ENCODE data around the gene GMEB2.
"Not testable (repeated sequence)": the region's sequence is repeated elsewhere in the genome, so short reads cannot be mapped to it uniquely, and the experiment has no call there.

The GMEB2 gene

GRCh38 chr20:63656451-63656850, 29.6 kb upstream of the GMEB2 start:
- no peak for DNase-seq

- no peak for DNase-seq
These were observed 28.3 kb upstream of the GMEB2 start for GRCh38 chr20:63655249-63655648.

DNA sequence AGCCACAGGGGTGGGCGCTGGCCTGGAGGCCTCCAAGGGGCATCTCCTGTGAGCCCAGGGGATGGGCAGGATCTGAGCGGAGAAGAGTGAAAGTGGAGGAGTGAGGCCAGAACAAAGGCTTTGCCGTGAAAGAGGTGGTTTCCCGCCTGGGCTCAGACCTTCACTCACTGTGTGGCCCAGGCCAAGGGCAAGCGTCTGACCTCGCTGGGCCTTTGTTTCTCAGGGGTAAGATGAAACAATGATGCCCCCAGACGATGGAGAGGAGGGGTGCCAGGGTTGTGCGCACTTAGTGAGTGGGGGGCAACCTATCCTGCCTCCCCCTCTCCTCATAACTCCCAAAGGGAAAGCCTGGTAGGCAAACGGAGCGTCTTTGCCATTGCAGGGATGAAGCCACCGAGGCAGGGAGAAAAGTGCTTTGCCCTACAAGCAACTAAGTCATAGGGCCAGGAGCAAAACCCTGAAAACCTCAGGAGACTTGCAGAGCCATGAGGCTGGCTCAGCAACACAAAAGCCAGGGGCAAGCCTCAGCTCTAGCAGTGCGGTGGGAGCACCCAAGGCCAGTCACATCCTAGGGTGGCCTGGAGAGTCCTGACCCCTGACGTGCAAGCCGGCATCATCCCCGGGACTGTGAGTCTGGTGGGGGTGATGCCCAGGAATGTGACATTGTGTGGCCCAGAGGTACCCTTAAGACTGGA, 27.2 kb upstream of the GMEB2 start:
- DNase-seq, result no peak

GRCh38 chr20:63653041-63653973, 26.4 kb upstream of the GMEB2 start, which contains the start of gene STMN3:
Gene STMN3 (minus strand): TSS chr20:63653424. CDS start chr20:63653345, 79 bp downstream.
- peak; percentile 74 for DNase-seq

DNA sequence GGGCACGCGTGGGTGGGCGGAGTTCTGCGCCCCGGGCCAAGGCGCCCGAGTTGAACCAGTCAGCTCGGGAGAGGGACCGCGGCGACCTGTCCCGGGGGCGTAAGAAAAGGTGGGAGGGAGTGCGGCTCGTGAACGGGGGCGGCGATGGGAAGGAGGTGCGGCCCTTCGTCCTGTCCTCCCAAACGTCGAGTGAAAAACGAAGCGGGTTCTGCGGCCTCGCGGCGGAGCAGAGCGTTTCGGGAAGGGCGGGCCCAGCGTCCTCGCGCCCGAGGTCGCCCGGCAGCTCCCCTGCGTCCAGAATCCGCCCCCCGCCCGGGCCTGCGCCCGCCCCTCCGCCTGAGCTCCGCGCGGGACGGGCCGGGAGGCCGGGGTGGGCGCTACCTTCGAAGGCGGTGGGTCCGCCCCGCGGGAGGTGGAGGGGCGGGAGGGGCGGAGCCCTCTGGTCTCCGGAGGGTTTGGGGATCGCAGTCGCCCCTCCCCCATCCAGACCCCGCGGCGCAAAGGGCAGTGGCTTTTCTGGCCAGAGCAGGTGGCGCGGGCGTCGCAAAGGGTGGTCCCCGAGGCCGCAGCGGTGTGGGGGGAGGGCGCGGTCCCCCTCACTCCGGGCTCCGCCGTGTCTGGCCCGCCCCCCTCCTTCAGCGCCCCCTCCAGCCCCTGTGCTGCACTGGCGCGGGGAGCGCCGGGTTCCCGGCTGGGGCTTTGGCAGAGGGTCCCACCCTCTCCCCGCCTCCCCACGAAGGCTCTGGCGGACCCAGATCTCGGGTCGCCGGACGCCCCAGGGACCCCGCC, 25.5 kb upstream of the GMEB2 start:
- DNase-seq, result no peak

DNA sequence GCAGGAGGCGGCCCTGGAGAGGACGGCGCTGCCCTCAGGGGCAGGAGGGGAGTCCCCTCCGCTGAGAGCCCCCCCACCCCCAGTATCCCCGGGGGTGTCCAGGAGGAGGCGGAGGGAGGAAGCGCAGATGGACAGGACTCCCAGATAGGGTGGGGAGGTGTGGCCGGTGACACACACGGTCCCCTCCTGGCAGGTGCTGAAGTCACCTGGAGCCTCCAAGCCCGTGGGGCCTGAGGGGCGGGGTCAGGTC, 25.0 kb upstream of the GMEB2 start:
- no peak for DNase-seq

GRCh38 chr20:63650486-63650885, 23.6 kb upstream of the GMEB2 start:
- DNase-seq, result not testable (repeated sequence)

DNA sequence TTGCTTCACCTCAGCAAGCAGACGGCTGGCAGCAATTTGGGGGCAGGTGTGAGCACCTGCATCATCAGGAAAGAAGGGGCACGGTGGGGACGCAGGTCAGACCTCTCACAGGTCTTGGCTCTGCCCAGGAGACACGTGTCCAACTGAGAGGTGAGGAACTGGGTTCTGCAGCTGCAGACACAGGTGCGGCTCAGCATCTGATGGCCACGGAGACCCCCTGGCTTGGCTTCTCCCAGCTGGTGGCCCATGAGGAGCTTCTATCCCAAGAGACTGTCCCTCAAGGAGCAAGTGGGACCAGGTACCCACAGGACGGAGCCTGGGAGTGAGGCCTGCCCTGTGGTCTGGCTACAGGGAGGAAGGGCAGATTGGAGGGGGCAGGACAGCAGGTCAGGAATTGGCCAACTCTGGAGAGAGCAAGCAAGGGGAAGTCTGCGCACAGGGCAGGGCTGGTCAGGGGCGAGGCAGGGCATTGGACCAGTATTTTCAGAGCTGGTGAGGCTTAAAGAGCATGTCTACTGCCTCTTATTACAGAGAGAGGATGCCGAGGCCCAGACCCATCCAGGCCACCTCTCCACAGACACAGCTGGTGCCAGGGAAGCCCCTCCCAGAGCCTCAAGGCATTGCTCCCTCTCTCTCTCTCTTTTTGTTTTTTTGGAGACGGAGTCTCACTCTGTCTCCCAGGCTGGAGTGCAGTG, 22.1 kb upstream of the GMEB2 start:
- no peak for DNase-seq

DNA sequence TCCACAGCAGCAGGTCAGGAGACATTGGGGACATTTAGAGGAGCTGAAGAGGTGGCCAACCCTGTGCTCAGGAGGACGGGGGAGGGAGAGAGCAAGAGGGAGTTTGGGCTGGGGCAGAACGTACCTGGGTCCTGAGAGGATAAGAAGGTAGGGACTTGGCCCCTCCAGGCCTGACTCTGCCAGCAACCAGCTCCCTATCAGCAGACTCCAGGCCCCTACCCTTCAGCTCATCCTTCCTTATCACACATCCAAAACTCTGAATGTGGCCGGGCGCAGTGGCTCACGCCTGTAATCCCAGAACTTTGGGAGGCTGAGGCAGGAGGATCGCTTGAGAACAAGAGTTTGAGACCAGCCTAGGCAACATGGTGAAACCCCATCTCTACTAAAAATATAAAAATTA, 21.3 kb upstream of the GMEB2 start:
- DNase-seq, result no peak

GRCh38 chr20:63645218-63645617, 18.3 kb upstream of the GMEB2 start:
- DNase-seq, result no peak

DNA sequence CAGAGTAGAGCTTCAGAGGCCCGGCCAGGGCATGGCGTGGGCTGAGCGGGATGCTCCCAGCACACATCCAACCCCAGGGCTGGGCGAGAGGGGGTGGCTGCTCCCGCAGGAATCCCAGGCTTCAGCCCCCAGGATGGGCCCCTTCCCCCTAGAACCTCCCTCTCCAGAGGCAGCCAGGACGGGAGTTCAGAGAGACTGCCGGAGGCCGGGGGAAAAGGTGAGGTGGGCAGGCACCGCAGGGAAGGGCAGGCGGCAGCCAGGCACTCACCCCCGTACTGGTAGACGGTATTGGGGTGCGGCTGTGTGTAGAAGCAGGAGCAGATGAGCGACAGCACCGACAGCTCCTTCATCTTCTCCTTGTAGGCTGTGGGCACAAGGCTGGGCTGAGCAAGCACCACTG, 17.0 kb upstream of the GMEB2 start:
- no peak for DNase-seq

DNA sequence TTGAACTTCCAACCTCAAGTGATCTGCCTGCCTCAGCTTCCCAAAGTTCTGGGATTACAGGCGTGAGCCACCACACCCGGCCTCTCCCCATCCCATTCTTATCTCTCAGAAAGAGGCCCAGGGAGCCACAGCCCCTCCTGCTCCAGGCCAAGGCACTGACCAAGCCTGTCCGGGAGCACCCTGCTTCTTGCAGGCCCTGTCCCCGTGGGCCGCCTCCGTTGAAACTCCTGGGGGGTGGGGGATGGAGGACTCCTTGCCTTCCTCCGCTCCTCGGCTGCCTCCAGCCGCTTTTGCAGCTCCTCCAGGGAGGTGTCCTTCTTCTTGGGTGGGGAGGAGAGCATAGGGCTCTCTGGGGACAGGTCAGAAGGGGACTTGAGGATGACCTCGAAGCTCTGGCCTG, 16.6 kb upstream of the GMEB2 start:
- no peak for DNase-seq

- DNase-seq, result no peak
These were observed 15.8 kb upstream of the GMEB2 start for GRCh38 chr20:63642527-63643247.

DNA sequence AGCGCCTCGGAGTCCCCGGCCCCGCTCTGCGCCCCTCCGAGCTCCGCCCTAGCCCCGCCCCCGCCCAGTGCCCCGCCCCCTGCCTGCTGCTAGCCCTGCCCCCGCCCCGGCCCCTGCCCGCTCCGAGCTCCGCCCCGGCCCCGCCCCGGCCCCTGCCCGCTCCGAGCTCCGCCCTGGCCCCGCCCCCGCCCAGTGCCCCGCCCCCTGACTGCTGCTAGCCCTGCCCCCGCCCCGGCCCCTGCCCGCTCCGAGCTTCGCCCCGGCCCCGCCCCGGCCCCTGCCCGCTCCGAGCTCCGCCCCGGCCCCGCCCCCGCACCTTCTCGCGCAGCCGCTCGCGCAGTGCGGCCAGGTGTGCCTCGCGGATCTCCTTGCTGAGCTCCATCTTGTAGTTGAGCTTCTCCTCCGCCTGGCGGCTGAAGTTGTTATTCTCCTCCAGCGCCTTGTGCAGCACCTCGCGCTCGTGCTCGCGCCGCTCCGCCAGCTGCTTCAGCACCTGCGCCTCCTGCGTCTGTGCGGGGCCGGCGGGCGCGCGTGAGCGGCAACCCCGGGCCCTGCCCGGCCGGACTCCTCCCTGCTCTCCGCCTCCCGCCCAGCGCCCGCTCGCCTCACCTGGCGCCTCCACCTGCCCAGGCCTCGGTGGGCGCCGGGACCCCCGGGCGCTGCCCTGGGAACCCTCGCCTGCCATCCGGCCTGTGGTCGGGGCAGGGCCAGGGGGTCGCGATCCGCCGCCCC, 15.1 kb upstream of the GMEB2 start:
- peak; percentile 82 for DNase-seq

GRCh38 chr20:63641146-63641791, 14.4 kb upstream of the GMEB2 start:
- DNase-seq, result no peak

GRCh38 chr20:63640686-63641085, 13.8 kb upstream of the GMEB2 start:
- not testable (repeated sequence) for DNase-seq

- DNase-seq, result no peak
These were observed 13.2 kb upstream of the GMEB2 start for GRCh38 chr20:63640086-63640485.

GRCh38 chr20:63639093-63639975, 12.4 kb upstream of the GMEB2 start:
- DNase-seq, result no peak

DNA sequence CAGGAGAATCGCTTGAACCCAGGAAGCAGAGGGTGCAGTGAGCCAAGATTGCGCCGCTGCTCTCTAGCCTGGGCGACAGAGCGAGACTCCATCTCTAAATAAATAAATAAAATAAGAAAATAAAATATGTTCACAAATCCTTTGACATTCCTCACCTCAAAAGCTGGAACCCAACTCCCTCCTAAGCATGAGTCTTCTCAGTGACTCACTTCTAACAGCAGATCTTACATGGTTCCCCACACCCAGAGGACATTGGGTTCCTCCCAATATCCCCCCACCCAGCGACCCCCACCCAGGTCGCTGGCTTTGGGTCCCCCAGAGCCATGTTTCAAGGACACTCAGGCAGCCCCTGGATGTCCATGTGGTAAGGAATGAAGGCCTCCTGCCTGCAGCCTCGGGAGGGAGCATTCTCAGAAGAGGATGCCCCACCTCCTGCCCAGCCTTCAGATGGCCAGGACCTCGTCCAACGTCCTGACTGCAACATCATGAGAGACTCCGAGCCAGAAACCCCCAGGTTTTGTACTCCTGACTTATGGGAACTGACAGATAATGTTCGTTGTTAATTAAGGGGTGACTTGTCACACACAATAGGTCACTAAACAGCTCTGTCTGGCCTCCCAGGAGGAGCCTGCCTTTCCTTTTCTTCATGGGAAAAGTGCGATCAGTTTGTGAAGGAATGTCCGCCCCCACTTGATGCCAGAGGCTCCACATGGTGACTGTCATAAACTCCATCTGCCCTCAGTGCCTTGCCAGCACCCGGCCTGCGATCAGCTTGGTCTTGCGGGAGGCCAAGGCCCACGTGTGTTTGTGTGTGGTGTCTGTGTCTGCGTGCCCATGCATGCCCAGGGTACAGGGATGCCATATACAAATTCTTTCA, 10.1 kb upstream of the GMEB2 start:
- DNase-seq, result no peak
